Cardiac muscle cell (in vitro differentiated cells and primary cell): ENCODE results near the gene FBXW5. TPM values are rescaled to one million over a fixed set of nuclear protein-coding genes. Genes with fewer than 3 reads are reported as not detected.

Source experiments
- DNase-seq, 2 donors: peaks; one replicate each; pipeline versions ENCODE4 v3.0.0 to v3.0.0-alpha.2; 2010 to 2017; ENCODE audit warnings: low read depth in 1 of 2, low spot score in 1 of 2
- H3K27ac ChIP-seq: fragments of 200-600 bp; sonication (generic); 2 replicates; pipeline ENCODE4 v1.5.1; 2016
- H3K27me3 ChIP-seq: fragments of 200-600 bp; sonication (generic); 2 replicates; pipeline ENCODE4 v1.6.0; 2016; ENCODE audit warnings: control low read depth
- H3K36me3 ChIP-seq: fragments of 200-600 bp; sonication (generic); 2 replicates; pipeline ENCODE4 v1.5.1; 2016; ENCODE audit warnings: control low read depth
- H3K4me1 ChIP-seq: fragments of 200-600 bp; sonication (generic); 2 replicates; pipeline ENCODE4 v1.8.1; 2017; ENCODE audit warnings: low read depth, mild to moderate bottlenecking, mixed run types
- H3K4me3 ChIP-seq: fragments of 200-600 bp; sonication (generic); 2 replicates; pipeline ENCODE4 v1.5.1; 2016; ENCODE audit warnings: mild to moderate bottlenecking
- H3K9me3 ChIP-seq: fragments of 200-600 bp; sonication (generic); 2 replicates; pipeline ENCODE4 v1.5.1; 2017; ENCODE audit warnings: low read depth, mild to moderate bottlenecking, control low read depth
- polyA plus RNA-seq: library from polyadenylated mRNA; unstranded; fragments of >200 nt; fragmentation: Nextera tagmentation; extraction: Ambion mirVana; gene quantifications from 2 replicates; pipeline ENCODE4 v1.2.1, GENCODE V29; 2016
- total RNA-seq: library from RNA; depleted of rRNA; stranded (reverse); fragments of >200 nt; gene quantifications from 2 replicates; pipeline ENCODE4 v1.2.3, GENCODE V29; 2016
- TF ChIP-seq, protein P1 (sequence below): IDR thresholded peaks from 2 replicates; pipeline ENCODE4 v1.5.1; 2012; ENCODE audit warnings: low read depth, mild to moderate bottlenecking, low read length

FBXW5 gene
- total and polyA plus RNA-seq, 2 experiments from 2014 or later: 119 to 188 TPM

DNA sequence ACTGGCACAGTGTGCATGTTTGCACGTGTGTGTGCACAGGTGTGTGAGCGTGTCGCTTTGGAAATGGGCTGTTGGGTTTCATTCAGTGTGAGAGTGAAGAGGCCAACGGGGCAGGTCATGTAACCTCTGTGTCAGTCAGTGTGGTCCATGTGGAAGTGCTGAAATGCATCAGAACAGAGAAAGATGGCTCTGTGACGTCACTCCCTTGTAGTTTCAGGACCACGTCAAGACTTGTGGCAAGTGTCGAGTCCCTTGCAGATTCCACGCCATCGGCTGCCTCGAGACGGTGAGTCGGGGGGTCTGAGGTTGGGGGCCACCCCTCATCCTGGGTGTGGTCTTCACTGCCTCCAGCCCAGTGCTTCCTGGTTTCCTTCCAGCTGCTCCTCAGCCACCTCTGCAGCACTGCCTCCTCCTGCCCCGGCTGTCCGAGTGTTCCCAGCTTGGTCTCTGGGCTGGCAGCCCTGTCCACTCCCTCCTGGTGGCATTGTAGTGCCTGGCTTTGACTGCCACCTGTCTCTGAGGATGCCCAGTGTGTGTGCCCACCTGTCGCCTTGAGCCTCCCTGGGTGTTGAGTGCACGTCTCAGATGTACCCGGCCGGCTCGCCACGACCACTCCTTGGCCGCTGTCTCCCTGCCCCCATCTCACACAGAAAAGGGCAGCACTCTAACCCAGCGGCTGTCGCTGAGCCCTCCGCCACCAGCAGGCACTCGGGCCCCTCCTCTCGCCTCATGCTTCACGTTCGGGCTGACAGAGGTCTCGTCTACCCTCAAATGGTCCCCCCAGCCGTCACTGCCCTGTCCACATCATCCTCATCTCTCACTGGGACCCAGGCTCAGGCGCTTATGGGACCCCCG lies 28.0 kb downstream of the FBXW5 start:
- TF ChIP-seq, protein P1, sequence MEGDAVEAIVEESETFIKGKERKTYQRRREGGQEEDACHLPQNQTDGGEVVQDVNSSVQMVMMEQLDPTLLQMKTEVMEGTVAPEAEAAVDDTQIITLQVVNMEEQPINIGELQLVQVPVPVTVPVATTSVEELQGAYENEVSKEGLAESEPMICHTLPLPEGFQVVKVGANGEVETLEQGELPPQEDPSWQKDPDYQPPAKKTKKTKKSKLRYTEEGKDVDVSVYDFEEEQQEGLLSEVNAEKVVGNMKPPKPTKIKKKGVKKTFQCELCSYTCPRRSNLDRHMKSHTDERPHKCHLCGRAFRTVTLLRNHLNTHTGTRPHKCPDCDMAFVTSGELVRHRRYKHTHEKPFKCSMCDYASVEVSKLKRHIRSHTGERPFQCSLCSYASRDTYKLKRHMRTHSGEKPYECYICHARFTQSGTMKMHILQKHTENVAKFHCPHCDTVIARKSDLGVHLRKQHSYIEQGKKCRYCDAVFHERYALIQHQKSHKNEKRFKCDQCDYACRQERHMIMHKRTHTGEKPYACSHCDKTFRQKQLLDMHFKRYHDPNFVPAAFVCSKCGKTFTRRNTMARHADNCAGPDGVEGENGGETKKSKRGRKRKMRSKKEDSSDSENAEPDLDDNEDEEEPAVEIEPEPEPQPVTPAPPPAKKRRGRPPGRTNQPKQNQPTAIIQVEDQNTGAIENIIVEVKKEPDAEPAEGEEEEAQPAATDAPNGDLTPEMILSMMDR: no peak
- H3K9me3 ChIP-seq: no peaks in the 10 kb centered on the region
- no peak overlapping the region for H3K27ac ChIP-seq
- H3K4me1 ChIP-seq: peaks cover 3% of the 10 kb centered on the region
- H3K4me3 ChIP-seq: no peak overlapping the region
- DNase-seq: no peak
- H3K27me3 ChIP-seq: no peaks in the 10 kb centered on the region
- H3K36me3 ChIP-seq: peaks cover 11% of the 10 kb centered on the region

DNA sequence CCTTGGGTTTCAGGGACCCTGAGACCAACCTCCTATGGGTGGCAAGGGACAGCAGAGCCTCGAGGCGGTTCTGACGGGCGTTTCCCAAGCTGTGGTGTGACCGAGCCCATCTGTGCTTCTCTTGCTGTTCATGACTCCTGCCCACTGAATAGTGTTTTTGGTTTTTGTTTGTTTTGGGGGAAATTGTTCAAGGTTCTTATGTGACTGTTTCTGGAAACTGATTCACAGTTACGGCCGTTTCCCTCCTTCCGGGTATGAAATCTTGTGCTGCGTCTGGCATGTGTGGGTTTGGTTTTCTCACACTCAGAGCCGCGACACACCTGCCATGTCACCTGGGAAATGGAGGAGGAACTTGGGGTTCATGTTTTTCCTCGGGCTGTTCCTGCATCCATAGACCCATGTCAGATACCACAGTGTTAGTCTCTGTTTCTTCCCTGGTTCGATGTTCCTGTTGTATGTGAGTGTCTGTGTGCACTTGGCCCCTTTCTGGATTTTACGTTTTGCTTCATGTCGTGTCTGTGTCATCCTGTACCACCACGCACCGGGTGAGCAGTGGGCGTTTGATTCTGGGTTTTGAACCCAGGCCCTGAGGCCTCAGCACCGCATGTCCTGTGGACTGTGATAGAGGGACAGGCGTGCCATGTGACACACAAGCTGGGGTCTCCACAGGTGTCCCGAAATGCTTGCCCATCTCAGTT lies 28.8 kb downstream of the FBXW5 start:
- Histone ChIP-seq H3K4me3 (no peak overlapping the region), H3K9me3 (no peaks in the 10 kb centered on the region), H3K36me3 (peaks cover 6% of the 10 kb centered on the region), H3K4me1 (no peaks in the 10 kb centered on the region), H3K27me3 (no peaks in the 10 kb centered on the region), H3K27ac (no peak overlapping the region)
- no peak for DNase-seq
- TF ChIP-seq, protein P1: no peak

DNA sequence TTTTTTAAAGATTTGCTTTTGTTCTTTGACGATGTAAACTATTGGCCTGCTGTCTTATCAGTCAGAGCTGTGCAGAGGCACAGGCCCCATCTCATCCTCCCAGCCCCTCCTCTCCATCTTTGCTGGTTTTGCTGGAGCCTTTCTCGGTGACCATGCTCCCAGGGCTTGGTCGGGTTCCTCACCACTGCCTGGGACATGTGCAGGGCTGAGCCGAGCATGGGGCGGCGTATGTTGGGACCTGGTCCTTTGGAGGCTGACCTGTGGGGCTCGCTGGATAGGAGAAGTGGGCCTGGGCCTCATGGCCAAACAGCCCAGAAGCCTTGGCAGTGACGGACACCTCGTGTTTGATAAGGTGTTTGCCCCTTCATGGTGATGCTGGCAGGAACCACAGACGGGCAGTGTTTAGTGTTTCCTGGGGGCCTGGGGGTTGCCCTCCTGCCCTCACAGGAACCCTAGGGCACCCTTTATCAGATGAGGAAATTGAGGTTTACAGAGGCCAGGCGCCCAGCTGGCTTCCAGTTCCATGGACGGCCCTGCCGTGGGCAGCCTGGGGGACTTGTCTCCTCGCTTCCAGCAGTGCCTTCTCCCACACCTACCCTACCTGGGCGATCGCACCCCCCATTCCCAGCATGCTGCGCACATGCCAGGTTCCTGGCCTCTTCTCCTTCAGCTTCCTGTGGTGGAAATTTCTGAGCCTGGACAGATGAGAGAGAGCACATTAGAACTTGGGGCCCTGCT lies 30.7 kb downstream of the FBXW5 start:
- Histone ChIP-seq H3K9me3 (no peaks in the 10 kb centered on the region), H3K27ac (no peak overlapping the region), H3K27me3 (no peaks in the 10 kb centered on the region), H3K4me1 (no peaks in the 10 kb centered on the region), H3K4me3 (no peak overlapping the region), H3K36me3 (peaks cover 2% of the 10 kb centered on the region)
- TF ChIP-seq, protein P1: no peak
- DNase-seq: no peak

DNA sequence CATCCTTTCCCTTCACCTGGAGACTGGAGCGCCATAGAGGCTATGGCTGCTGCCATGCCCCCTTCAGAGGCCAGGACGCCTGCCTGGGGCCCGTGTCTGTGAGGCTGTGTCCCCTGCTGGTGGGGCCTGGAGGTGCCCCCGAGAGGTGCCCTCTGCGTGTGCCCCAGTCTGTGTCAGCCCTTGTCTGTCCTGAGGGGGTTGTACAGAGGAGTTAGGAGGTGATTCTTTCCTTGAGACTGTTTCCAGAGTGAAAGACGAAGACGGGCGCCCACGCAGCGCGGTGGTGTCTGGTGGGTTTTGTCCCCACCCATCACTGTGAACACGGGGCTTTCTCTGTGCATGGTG lies 33.7 kb downstream of the FBXW5 start:
- H3K36me3 ChIP-seq: peaks cover 7% of the 10 kb centered on the region
- H3K27me3 ChIP-seq: no peaks in the 10 kb centered on the region
- TF ChIP-seq, protein P1: no peak
- H3K4me3 ChIP-seq: no peak overlapping the region
- no peak for DNase-seq
- no peaks in the 10 kb centered on the region for H3K4me1 ChIP-seq
- no peak overlapping the region for H3K27ac ChIP-seq
- no peaks in the 10 kb centered on the region for H3K9me3 ChIP-seq

DNA sequence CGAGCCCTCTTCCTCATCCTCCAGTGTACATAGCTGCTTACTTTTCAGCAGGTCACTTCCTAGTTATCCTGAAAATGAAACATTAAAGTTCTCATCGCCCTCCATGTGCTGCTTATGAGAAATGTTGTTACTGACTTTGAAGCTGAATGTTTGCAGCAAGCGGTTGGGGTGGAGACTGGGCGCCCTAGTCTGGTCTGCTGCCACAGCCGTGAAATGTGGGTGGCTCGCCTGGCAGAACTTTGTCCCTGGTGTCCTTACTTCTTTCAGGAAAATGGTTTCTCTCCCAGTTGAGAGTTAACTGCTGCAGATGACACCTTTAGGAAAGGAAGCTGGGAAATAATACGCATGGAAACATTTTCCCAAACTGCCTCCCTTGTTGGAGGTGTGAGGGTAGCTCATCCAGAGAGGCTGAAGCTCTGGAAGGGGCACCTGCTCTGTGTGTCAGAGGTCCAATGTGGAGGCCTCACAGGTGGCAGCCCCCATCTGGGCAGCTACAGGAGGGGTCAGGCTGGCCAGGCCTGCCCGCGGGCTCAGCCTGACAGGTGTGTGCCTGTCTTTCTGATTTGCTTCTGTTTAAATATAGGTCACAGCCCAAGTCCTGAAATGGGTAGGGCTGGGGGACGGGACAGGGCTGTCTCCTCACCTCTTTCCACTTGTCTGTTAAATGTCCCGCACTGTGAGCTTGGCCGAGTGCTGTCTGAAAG lies 34.2 kb downstream of the FBXW5 start:
- TF ChIP-seq, protein P1: no peak
- no peaks in the 10 kb centered on the region for H3K4me1 ChIP-seq
- no peak overlapping the region for H3K27ac ChIP-seq
- H3K27me3 ChIP-seq: no peaks in the 10 kb centered on the region
- H3K9me3 ChIP-seq: no peaks in the 10 kb centered on the region
- H3K36me3 ChIP-seq: peaks cover 7% of the 10 kb centered on the region
- no peak for DNase-seq
- H3K4me3 ChIP-seq: no peak overlapping the region
